Natural killer cell treated with Interleukin-12 subunit alpha and Interleukin-12 subunit beta and Interleukin-15 and Interleukin-18, amount 100 ng/mL, for 72 hours (primary cell): ENCODE measurements around the gene DUSP1. TPM values are rescaled to one million over a fixed set of nuclear protein-coding genes. Genes with fewer than 3 reads are reported as not detected.

Experiments used
- ATAC-seq, 2 donors: fragments of 150-1000 bp; cut with Tn5 transposase in 1 of 2; sonication (Bioruptor Pico), chemical (Tn5 transposase) in 1 of 2; 2 replicates each; pipeline ENCODE4 v1.10.0; 2021
- DNase-seq: peaks from one replicate; pipeline ENCODE4 v3.0.0; 2022; ENCODE audit warnings: low spot score
- H3K27ac Mint-ChIP-seq, 2 donors: 1 replicate in 1 of 2; 2 replicates in 1 of 2; pipeline ENCODE4 v1.8.0; 2022; ENCODE audit warnings: mixed read lengths in 2 of 2, mild to moderate bottlenecking in 1 of 2, moderate library complexity in 1 of 2
- H3K27me3 Mint-ChIP-seq, 2 donors: 1 replicate in 1 of 2; 2 replicates in 1 of 2; pipeline ENCODE4 v1.8.0; 2022; ENCODE audit warnings: mixed read lengths in 2 of 2
- H3K36me3 Mint-ChIP-seq: one replicate; pipeline ENCODE4 v1.8.0; 2022; ENCODE audit warnings: mixed read lengths
- H3K4me1 Mint-ChIP-seq, 2 donors: 1 replicate in 1 of 2; 2 replicates in 1 of 2; pipeline ENCODE4 v1.8.0; 2022; ENCODE audit warnings: low read depth in 2 of 2, mixed read lengths in 2 of 2, mild to moderate bottlenecking in 1 of 2
- H3K4me3 Mint-ChIP-seq: one replicate; pipeline ENCODE4 v1.8.0; 2022; ENCODE audit warnings: mixed read lengths
- H3K9me3 Mint-ChIP-seq: 2 replicates; pipeline ENCODE4 v1.8.0; 2022; ENCODE audit warnings: mixed read lengths
- total RNA-seq, 2 donors: library from RNA; stranded (reverse); gene quantifications; one replicate each; pipeline ENCODE4 v1.2.3, GENCODE V29; 2022

The DUSP1 gene
- total RNA-seq, 2 donors from 2014 or later: 12.4 to 13.6 TPM

DNA sequence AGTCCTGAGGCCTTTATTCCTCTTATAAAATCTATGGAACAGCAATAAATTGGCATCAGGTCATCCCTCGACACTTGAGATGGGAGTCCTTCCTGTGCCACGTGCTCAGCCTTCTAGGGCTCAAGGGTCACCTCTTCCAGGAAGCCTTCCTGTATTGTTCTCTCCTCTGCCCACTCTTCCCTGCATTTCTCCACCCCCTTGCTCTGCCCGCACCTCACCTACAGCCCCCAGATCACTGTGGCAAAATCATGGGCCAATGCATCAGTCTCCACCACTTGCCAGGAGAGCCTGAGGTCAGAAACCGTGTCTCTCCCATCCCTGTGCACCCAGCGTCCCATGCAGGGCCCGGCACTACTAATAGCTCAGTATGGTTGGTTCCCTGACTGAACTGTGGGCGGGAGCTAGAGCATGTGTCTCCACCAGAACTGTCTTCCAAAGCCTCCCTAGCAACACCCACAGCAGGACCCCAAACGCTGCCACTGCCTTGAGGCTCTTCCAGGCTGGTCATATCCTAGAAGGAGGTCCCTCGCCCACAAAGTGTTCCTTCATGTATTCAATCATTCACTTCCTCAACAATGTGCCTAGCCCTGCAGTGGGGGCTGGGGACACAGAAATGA is 13.5 kb downstream of the DUSP1 start:
- H3K4me3 Mint-ChIP-seq: no peak overlapping the region
- H3K27ac Mint-ChIP-seq: no peak overlapping the region
- H3K27me3 Mint-ChIP-seq: peaks cover 0 to 20% of the 10 kb centered on the region in 2 donors
- DNase-seq: no peak
- H3K36me3 Mint-ChIP-seq: no peaks in the 10 kb centered on the region
- no peak for ATAC-seq
- peaks cover 0 to 7% of the 10 kb centered on the region in 2 donors for H3K4me1 Mint-ChIP-seq
- no peaks in the 10 kb centered on the region for H3K9me3 Mint-ChIP-seq

DNA sequence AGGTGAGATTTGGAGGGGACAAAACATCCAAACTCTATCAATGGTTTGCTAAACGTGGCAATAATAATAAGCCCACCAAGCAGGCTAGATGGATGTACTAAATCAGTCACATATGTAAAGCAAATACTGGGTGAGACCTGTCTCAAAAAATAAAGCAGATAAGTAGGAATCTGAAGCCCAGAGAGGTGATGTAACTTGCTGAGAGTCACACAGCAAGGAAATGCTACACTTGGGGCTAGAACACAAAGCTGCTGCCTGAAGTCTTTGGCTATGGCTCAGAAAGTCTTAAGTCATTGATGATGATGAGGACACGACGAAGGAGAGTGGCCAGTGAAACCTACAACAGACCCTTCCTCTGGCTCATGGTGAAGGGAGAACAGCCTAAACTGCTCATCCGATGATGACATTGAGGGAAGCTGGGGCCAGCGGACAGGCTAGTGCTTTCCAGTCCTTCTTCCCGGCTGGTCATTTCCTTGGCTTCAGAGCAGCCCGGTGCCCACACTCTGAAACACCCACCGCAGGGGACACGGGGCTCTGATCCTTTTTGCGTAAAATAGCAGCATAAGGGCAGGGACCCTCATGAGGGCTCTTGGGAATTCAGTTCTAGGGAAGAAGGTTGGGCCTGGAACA is 14.1 kb downstream of the DUSP1 start:
- Mint-ChIP-seq H3K27me3 (peaks cover 0 to 20% of the 10 kb centered on the region in 2 donors), H3K27ac (no peak overlapping the region), H3K4me1 (peaks cover 0 to 11% of the 10 kb centered on the region in 2 donors), H3K9me3 (no peaks in the 10 kb centered on the region), H3K4me3 (no peak overlapping the region), H3K36me3 (no peaks in the 10 kb centered on the region)
- DNase-seq: no peak
- no peak for ATAC-seq

DNA sequence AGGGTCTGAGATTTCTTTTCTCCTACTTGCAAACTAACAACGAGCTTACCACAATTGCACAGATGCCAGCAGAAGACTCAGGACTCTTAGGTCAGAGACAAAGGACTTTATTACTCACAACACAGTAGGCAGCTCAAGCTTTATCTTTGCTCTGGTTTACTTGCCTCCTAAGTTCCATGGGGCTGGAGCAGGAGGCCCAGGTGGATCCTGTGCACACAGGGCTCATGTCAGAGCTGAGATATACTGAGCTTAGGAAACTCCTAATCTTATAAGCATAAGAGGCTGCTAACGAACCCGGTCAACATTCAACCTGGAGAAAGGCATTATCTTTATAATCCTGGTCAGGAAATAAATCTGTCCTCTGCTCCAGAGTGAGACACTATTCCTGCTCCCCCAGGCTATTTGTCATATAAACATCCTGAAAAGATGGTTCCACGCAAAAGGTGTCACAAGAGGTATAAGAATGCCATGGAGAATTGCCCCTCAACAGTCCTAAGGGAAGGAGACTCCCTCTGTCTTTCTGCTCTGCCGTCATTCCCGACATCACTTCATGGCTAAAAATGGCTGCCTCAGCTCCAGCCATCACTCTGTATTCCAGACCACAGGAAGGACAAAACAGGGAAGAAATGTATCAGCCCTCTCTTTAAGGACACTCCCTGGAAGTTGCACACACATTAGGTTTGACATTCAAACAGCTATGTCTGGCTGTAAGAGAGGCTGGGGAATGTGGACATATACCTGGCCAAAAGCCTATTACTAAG is 16.2 kb downstream of the DUSP1 start:
- no peaks in the 10 kb centered on the region for H3K9me3 Mint-ChIP-seq
- H3K4me1 Mint-ChIP-seq: peaks cover 0 to 15% of the 10 kb centered on the region in 2 donors
- H3K27ac Mint-ChIP-seq: no peak overlapping the region
- H3K27me3 Mint-ChIP-seq: peaks cover 16 to 18% of the 10 kb centered on the region in 2 donors
- peak; percentile 12 for DNase-seq
- H3K4me3 Mint-ChIP-seq: no peak overlapping the region
- no peak for ATAC-seq
- no peaks in the 10 kb centered on the region for H3K36me3 Mint-ChIP-seq

DNA sequence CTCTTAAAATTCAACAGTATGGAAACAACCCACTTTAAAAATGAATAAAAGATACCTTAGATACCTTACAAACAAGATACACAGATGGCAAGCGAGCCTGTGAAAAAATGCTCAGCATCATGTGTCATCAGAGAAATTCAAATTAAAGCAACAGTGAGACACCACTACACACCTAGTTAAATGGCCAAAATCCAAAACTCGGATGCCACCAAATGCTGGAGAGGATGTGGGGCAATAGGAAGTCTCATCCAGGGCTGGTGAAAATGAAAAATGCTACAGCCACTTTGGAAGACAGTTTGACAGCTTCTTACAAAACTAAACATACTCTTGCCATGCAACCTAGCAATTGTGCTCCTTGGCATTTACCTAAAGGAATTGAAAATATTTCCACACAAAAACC is 17.9 kb downstream of the DUSP1 start:
- Mint-ChIP-seq H3K9me3 (no peaks in the 10 kb centered on the region), H3K36me3 (no peaks in the 10 kb centered on the region)
- ATAC-seq: no peak

DNA sequence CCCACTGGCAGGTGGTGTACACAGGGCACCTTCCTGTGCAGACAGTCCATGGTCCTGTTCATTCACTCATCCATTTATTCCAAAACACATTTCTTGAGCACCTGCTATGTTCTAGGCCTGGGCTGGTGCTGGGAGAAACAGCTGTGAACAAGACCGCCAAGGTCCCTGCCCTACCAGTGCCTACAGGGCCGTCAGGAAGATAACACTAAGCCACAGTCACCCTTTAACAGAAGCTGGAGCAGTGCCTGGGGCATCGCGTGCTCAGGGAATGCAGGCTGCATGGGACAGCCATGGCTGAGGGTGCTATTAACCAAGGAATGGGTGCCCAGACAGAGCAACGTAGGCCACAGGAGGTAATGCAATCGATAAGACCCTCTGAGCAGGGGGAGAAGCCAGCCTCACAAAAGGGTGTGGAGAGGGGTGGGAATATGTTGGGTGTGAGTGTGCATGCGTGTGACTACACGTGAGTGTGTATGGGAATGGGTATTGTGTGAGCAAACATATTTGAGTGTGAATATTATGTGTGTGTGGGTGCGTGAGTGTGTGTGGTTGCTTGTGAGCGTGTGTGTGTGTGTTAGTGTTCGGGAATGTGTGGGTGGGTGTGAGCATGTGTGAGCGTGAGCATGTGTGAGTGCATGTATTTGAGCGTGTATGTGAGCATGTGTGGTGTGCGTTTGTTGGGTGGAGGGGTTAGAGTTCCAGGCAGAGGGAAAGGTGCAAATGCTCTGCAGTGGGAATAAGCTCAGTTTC is 19.1 kb downstream of the DUSP1 start:
- Mint-ChIP-seq H3K27me3 (peaks cover 7 to 16% of the 10 kb centered on the region in 2 donors), H3K36me3 (peaks cover 5% of the 10 kb centered on the region), H3K9me3 (no peaks in the 10 kb centered on the region), H3K4me1 (peaks cover 0 to 8% of the 10 kb centered on the region in 2 donors), H3K4me3 (no peak overlapping the region), H3K27ac (no peak overlapping the region)
- no peak for DNase-seq
- ATAC-seq: no peak

More for the DNA sequence above, 17.9 kb downstream of the DUSP1 start:
- Mint-ChIP-seq H3K4me3 (no peak overlapping the region), H3K27ac (no peak overlapping the region), H3K27me3 (peaks cover 14 to 16% of the 10 kb centered on the region in 2 donors), H3K4me1 (peaks cover 0 to 15% of the 10 kb centered on the region in 2 donors)
- peak; percentile 28 for DNase-seq

GRCh38 chr5:172749881-172750633 is 20.9 kb downstream of the DUSP1 start:
- ATAC-seq: no peak
- H3K4me3 Mint-ChIP-seq: no peak overlapping the region
- peaks cover 13 to 16% of the 10 kb centered on the region in 2 donors for H3K27me3 Mint-ChIP-seq
- H3K27ac Mint-ChIP-seq: no peak overlapping the region
- H3K9me3 Mint-ChIP-seq: no peaks in the 10 kb centered on the region
- DNase-seq: peak; percentile 10
- peaks cover 0 to 10% of the 10 kb centered on the region in 2 donors for H3K4me1 Mint-ChIP-seq
- H3K36me3 Mint-ChIP-seq: peaks cover 5% of the 10 kb centered on the region

DNA sequence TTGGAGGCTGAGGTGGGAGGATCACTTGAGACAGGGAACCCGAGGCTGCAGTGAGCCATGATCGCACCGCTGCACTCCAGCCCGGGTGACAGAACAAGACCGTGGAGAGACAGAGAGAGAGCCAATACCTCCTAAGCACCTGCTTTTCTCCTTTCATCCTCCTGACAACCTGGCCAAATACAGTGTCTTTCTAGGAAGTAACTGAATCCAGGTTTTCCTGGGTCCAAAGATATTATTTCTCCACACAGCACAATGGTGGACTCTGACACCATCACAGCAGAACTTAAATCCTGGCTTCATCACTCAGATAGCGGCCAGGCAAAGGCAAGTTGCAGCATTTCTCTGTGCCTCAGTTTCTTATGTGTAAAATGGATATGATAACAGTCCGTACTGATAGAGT is 21.9 kb downstream of the DUSP1 start:
- peaks cover 16% of the 10 kb centered on the region in 2 donors for H3K27me3 Mint-ChIP-seq
- H3K27ac Mint-ChIP-seq: no peak overlapping the region
- H3K4me1 Mint-ChIP-seq: peaks cover 6 to 13% of the 10 kb centered on the region in 2 donors
- H3K9me3 Mint-ChIP-seq: no peaks in the 10 kb centered on the region
- H3K4me3 Mint-ChIP-seq: no peak overlapping the region
- DNase-seq (peak; percentile 23), ATAC-seq (no peak)
- peaks cover 5% of the 10 kb centered on the region for H3K36me3 Mint-ChIP-seq

GRCh38 chr5:172748341-172748843 is 22.6 kb downstream of the DUSP1 start:
- ATAC-seq (no peak), DNase-seq (no peak)
- H3K36me3 Mint-ChIP-seq: peaks cover 5% of the 10 kb centered on the region
- H3K4me1 Mint-ChIP-seq: peaks cover 9 to 13% of the 10 kb centered on the region in 2 donors
- H3K27ac Mint-ChIP-seq: no peak overlapping the region
- H3K9me3 Mint-ChIP-seq: no peaks in the 10 kb centered on the region
- peaks cover 16% of the 10 kb centered on the region in 2 donors for H3K27me3 Mint-ChIP-seq
- no peak overlapping the region for H3K4me3 Mint-ChIP-seq

DNA sequence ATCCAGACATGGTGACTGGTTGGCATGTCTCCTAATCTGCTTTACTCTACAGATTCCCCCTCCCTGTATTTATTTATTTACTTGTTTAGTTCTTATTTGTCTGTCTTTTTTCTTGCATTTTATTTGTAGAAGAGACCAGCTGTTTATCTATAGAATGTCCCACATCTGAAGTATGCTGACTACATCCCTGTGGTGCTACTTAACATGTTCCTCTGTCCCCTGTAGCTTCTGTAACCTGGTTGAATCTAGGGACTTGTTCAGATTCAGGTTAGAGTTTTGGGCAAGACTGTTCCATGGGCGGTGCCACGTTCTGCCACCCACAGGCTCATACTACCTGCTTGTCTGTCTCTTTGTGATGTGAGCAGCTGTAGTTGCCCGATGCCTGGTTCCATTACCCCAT is 23.5 kb downstream of the DUSP1 start:
- Mint-ChIP-seq H3K36me3 (peaks cover 5% of the 10 kb centered on the region), H3K27me3 (peaks cover 16% of the 10 kb centered on the region in 2 donors), H3K4me1 (peaks cover 12 to 13% of the 10 kb centered on the region in 2 donors), H3K9me3 (no peaks in the 10 kb centered on the region), H3K4me3 (no peak overlapping the region), H3K27ac (no peak overlapping the region)
- ATAC-seq (no peak), DNase-seq (no peak)

GRCh38 chr5:172746725-172747124 is 24.3 kb downstream of the DUSP1 start:
- H3K27ac Mint-ChIP-seq: no peak overlapping the region
- no peaks in the 10 kb centered on the region for H3K9me3 Mint-ChIP-seq
- peaks cover 10 to 12% of the 10 kb centered on the region in 2 donors for H3K4me1 Mint-ChIP-seq
- DNase-seq (no peak), ATAC-seq (no peak)
- peaks cover 5% of the 10 kb centered on the region for H3K36me3 Mint-ChIP-seq
- H3K4me3 Mint-ChIP-seq: no peak overlapping the region
- peaks cover 16% of the 10 kb centered on the region in 2 donors for H3K27me3 Mint-ChIP-seq

GRCh38 chr5:172745838-172746237 is 25.2 kb downstream of the DUSP1 start:
- Mint-ChIP-seq H3K36me3 (peaks cover 5% of the 10 kb centered on the region), H3K27ac (no peak overlapping the region), H3K4me1 (peaks cover 12 to 16% of the 10 kb centered on the region in 2 donors), H3K27me3 (peaks cover 11 to 16% of the 10 kb centered on the region in 2 donors), H3K9me3 (no peaks in the 10 kb centered on the region), H3K4me3 (no peak overlapping the region)
- no peak for DNase-seq
- ATAC-seq: no peak

- Mint-ChIP-seq H3K36me3 (peaks cover 5% of the 10 kb centered on the region), H3K9me3 (no peaks in the 10 kb centered on the region), H3K27me3 (peaks cover 6 to 15% of the 10 kb centered on the region in 2 donors), H3K4me1 (peaks cover 12 to 16% of the 10 kb centered on the region in 2 donors), H3K4me3 (no peak overlapping the region), H3K27ac (no peak overlapping the region)
- ATAC-seq: no peak
- DNase-seq: peak; percentile 32
Observed at GRCh38 chr5:172745406-172745805, 25.6 kb downstream of the DUSP1 start.
